Measurements from ENCODE around the gene RFPL4AL1.
"Not testable (repeated sequence)": the region's sequence is repeated elsewhere in the genome, so short reads cannot be mapped to it uniquely, and the experiment has no call there.

Gene RFPL4AL1

DNA sequence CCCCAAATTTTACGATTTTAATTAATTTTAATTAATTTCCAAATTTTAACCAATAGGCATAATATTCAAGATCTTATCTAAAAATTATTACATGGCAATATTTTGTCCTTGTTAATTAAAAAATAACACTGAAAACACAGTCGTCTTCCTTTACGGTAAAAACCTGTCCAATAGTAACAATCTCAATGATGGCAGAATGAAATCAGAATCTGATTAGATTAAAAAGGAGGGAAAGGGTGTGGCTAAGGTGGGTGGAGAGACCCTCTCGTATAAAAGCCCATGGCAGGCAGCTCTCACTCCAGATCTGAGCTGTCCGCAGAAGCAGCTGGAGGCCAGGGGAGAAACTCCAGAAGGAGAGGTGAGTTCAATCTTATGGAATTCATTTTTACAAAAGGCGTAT is at the start of gene RFPL4AL1:
Gene RFPL4AL1 (plus strand): TSS at position 301 of the 400 bp plus-strand sequence. CDS start 2,687 bp downstream, outside the sequence.
- not testable (repeated sequence) for TF ChIP-seq EP300 (IDR thresholded peaks at IDR 0.05; ENCODE audit: borderline replicate concordance); TCF12 (IDR thresholded peaks at IDR 0.05; ENCODE audit: low read depth)
- TF ChIP-seq, protein P1, sequence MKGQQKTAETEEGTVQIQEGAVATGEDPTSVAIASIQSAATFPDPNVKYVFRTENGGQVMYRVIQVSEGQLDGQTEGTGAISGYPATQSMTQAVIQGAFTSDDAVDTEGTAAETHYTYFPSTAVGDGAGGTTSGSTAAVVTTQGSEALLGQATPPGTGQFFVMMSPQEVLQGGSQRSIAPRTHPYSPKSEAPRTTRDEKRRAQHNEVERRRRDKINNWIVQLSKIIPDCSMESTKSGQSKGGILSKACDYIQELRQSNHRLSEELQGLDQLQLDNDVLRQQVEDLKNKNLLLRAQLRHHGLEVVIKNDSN (IDR thresholded peaks at IDR 0.05) = not testable (repeated sequence)

DNA sequence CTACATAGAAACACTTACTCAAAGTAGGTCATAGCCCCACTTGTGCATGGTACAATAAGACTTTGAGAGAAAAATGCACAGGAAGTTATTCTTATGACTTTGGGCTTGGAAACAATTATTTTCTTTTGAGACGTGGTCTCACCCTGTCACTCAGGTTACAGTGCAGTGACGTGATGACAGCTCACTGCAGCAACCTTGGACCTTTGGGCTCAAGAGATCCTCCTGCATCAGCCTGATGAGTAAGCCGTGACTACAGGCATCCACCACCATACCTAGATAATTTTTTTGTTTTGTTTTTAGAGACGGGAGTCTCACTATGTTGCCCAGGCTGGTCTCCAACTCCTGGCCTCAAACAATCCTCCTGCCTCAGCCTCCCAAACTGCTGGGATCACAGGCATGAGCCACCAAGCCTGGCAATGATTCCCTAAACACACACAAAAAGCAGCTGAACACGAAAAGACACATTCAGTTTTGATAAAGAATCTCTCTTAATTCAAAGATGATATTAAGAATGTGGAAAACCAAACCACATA is 48.6 kb upstream of the RFPL4AL1 start:
- TF ChIP-seq, protein P1 (IDR thresholded peaks at IDR 0.05) = no peak
- TF ChIP-seq EP300 (IDR thresholded peaks at IDR 0.05; ENCODE audit: borderline replicate concordance) (no peak), TCF12 (IDR thresholded peaks at IDR 0.05; ENCODE audit: low read depth) (no peak), CEBPB (IDR thresholded peaks at IDR 0.05) (no peak), RAD21 (IDR thresholded peaks at IDR 0.05; ENCODE audit: low read depth) (no peak), FOXM1 (IDR thresholded peaks at IDR 0.05; ENCODE audit: borderline replicate concordance, low read depth) (no peak), NFIC (IDR thresholded peaks at IDR 0.05) (no peak), EGR1 (IDR thresholded peaks at IDR 0.05) (no peak)
- TF ChIP-seq, protein P2, sequence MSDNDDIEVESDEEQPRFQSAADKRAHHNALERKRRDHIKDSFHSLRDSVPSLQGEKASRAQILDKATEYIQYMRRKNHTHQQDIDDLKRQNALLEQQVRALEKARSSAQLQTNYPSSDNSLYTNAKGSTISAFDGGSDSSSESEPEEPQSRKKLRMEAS (IDR thresholded peaks at IDR 0.05) = no peak

DNA sequence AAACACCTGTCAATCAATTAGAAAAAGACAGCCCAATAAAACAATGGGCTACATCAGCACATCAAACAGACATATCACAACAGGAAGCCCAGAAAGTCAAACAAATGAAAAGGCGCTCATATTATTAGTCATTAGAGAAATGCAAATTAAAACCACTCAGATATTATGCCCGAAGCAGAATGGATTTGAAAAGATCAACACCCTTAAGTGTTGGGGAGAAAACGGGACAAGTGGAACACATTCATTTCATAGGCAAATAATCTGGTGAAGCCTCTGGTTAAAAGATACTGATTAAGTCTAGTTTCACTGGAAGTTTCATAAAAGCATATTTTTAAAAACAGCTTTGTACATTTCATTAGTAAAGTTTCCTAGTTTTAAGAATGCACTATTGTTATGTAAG is 48.1 kb upstream of the RFPL4AL1 start:
- TF ChIP-seq TAF1 (IDR thresholded peaks at IDR 0.05; ENCODE audit: low read depth) = no peak
- no peak for TF ChIP-seq ZBTB7A (IDR thresholded peaks at IDR 0.05; ENCODE audit: low read depth)
- no peak for TF ChIP-seq EGR1 (IDR thresholded peaks at IDR 0.05)
- no peak for TF ChIP-seq FOXM1 (IDR thresholded peaks at IDR 0.05; ENCODE audit: borderline replicate concordance, low read depth)
- no peak for TF ChIP-seq TCF12 (IDR thresholded peaks at IDR 0.05; ENCODE audit: low read depth)
- TF ChIP-seq, protein P2 (IDR thresholded peaks at IDR 0.05) = no peak
- TF ChIP-seq TEAD4 (IDR thresholded peaks at IDR 0.05) = no peak
- no peak for TF ChIP-seq CREB1 (IDR thresholded peaks at IDR 0.05; ENCODE audit: low read depth)
- TF ChIP-seq, protein P1 (IDR thresholded peaks at IDR 0.05) = no peak
- no peak for TF ChIP-seq CEBPB (IDR thresholded peaks at IDR 0.05)
- TF ChIP-seq NFIC (IDR thresholded peaks at IDR 0.05) = no peak
- TF ChIP-seq YY1 (IDR thresholded peaks at IDR 0.05; ENCODE audit: low read depth) = no peak
- TF ChIP-seq, protein P3, sequence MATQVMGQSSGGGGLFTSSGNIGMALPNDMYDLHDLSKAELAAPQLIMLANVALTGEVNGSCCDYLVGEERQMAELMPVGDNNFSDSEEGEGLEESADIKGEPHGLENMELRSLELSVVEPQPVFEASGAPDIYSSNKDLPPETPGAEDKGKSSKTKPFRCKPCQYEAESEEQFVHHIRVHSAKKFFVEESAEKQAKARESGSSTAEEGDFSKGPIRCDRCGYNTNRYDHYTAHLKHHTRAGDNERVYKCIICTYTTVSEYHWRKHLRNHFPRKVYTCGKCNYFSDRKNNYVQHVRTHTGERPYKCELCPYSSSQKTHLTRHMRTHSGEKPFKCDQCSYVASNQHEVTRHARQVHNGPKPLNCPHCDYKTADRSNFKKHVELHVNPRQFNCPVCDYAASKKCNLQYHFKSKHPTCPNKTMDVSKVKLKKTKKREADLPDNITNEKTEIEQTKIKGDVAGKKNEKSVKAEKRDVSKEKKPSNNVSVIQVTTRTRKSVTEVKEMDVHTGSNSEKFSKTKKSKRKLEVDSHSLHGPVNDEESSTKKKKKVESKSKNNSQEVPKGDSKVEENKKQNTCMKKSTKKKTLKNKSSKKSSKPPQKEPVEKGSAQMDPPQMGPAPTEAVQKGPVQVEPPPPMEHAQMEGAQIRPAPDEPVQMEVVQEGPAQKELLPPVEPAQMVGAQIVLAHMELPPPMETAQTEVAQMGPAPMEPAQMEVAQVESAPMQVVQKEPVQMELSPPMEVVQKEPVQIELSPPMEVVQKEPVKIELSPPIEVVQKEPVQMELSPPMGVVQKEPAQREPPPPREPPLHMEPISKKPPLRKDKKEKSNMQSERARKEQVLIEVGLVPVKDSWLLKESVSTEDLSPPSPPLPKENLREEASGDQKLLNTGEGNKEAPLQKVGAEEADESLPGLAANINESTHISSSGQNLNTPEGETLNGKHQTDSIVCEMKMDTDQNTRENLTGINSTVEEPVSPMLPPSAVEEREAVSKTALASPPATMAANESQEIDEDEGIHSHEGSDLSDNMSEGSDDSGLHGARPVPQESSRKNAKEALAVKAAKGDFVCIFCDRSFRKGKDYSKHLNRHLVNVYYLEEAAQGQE (IDR thresholded peaks at IDR 0.05; ENCODE audit: low read depth) = no peak
- TF ChIP-seq RAD21 (IDR thresholded peaks at IDR 0.05; ENCODE audit: low read depth) = no peak
- no peak for TF ChIP-seq EP300 (IDR thresholded peaks at IDR 0.05; ENCODE audit: borderline replicate concordance)

DNA sequence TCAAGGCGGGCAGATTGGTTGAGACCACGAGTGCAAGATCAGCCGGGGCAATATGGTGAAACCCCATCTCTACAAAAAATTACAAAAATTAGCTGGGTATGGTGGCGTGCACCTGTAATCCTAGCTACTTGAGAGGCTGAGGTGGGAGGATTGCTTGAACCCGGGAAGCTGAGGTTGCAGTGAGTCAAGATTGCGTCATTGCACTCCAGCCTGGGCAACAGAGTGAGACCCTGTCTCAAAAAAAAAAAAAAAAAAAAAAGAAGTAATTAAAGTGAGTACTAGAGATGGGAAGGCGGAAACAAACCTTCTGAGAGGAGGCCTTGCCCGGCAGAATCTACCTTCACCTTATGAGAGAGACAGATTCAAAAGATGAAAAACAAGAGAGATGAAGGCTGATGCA is 45.4 kb upstream of the RFPL4AL1 start:
- TF ChIP-seq CEBPB (IDR thresholded peaks at IDR 0.05) (no peak), TEAD4 (IDR thresholded peaks at IDR 0.05) (no peak), NFIC (IDR thresholded peaks at IDR 0.05) (no peak), TCF12 (IDR thresholded peaks at IDR 0.05; ENCODE audit: low read depth) (no peak), CREB1 (IDR thresholded peaks at IDR 0.05; ENCODE audit: low read depth) (no peak), YY1 (IDR thresholded peaks at IDR 0.05; ENCODE audit: low read depth) (no peak), ZBTB7A (IDR thresholded peaks at IDR 0.05; ENCODE audit: low read depth) (no peak), EP300 (IDR thresholded peaks at IDR 0.05; ENCODE audit: borderline replicate concordance) (no peak), TAF1 (IDR thresholded peaks at IDR 0.05; ENCODE audit: low read depth) (no peak), EGR1 (IDR thresholded peaks at IDR 0.05) (no peak), RAD21 (IDR thresholded peaks at IDR 0.05; ENCODE audit: low read depth) (no peak), FOXM1 (IDR thresholded peaks at IDR 0.05; ENCODE audit: borderline replicate concordance, low read depth) (no peak)
- TF ChIP-seq, protein P3 (IDR thresholded peaks at IDR 0.05; ENCODE audit: low read depth) = no peak
- TF ChIP-seq, protein P1 (IDR thresholded peaks at IDR 0.05) = no peak
- TF ChIP-seq, protein P2 (IDR thresholded peaks at IDR 0.05) = no peak

DNA sequence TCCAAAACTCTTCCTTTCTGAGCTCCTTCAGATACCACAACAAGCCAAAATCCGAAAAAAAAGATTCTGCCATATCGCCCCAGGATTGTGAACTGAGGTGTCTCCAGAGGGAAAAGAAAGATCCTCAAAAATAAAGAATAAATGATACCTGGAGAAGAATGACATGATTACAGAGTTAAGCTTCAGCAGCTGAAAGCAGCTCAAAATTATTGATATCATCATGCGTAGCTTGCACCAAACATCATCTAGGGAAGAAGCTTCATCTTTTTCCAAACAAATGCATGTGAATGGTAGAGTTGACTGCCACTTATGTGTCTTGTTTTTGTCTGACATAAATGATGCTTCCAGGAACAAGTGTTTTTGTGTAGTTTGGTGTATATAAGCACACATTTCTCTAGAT is 30.6 kb upstream of the RFPL4AL1 start, which contains the start of gene NLRP9:
Gene NLRP9 (minus strand): TSS at position 101 of the 400 bp plus-strand sequence. CDS start 28 bp downstream, at position 73.
- TF ChIP-seq, protein P1 (IDR thresholded peaks at IDR 0.05) = no peak
- TF ChIP-seq, protein P3 (IDR thresholded peaks at IDR 0.05; ENCODE audit: low read depth) = no peak
- no peak for TF ChIP-seq FOXM1 (IDR thresholded peaks at IDR 0.05; ENCODE audit: borderline replicate concordance, low read depth)
- TF ChIP-seq ZBTB7A (IDR thresholded peaks at IDR 0.05; ENCODE audit: low read depth) = no peak
- no peak for TF ChIP-seq CREB1 (IDR thresholded peaks at IDR 0.05; ENCODE audit: low read depth)
- TF ChIP-seq CEBPB (IDR thresholded peaks at IDR 0.05) = no peak
- no peak for TF ChIP-seq TCF12 (IDR thresholded peaks at IDR 0.05; ENCODE audit: low read depth)
- no peak for TF ChIP-seq RAD21 (IDR thresholded peaks at IDR 0.05; ENCODE audit: low read depth)
- TF ChIP-seq TAF1 (IDR thresholded peaks at IDR 0.05; ENCODE audit: low read depth) = no peak
